Measurements from ENCODE around the gene RNF123. TPM values are rescaled to one million over a fixed set of nuclear protein-coding genes. Genes with fewer than 3 reads are reported as not detected.

Gene RNF123
- total RNA-seq, 4 donors from 2014 or later, result 23.4 to 36.2 (median 31.5) TPM

- no peaks in the 10 kb centered on the region for H3K27me3 ChIP-seq
- peaks cover 15 to 40% (median 32%) of the 10 kb centered on the region in 4 donors for H3K4me1 ChIP-seq
- 86% methylated on average over 1 of the region's 1 CpG for WGBS
- TF ChIP-seq EP300 (IDR thresholded peaks at IDR 0.05) (no peak), POLR2AphosphoS5 (IDR thresholded peaks at IDR 0.05) (no peak), CTCF (IDR thresholded peaks at IDR 0.05) (no peak), POLR2A (IDR thresholded peaks at IDR 0.05; ENCODE audit: low read depth) (no peak)
- H3K9me3 ChIP-seq, result no peaks in the 10 kb centered on the region
- intact Hi-C loops (cut with DNase I), result no loop called here
- no peak overlapping the region for H3K27ac ChIP-seq (replicated peaks in 1 of 4)
- no peak for DNase-seq (ENCODE audit: extremely low spot score)
- H3K4me3 ChIP-seq, result no peak overlapping the region
- no peaks in the 10 kb centered on the region for H3K36me3 ChIP-seq
Measured at GRCh38 chr3:49754536-49754935, 65.2 kb downstream of the RNF123 start.

- intact Hi-C loops (cut with DNase I), result no loop called here
- WGBS, result 64% methylated on average over 1 of the region's 1 CpG
- H3K9me3 ChIP-seq, result no peaks in the 10 kb centered on the region
- peaks cover 0 to 2% (median 0%) of the 10 kb centered on the region in 4 donors for H3K36me3 ChIP-seq
- no peak overlapping the region for H3K27ac ChIP-seq (replicated peaks in 1 of 4)
- H3K4me1 ChIP-seq, result peaks cover 22 to 49% (median 32%) of the 10 kb centered on the region in 4 donors
- H3K27me3 ChIP-seq, result no peaks in the 10 kb centered on the region
- H3K4me3 ChIP-seq, result no peak overlapping the region
- no peak for DNase-seq (ENCODE audit: extremely low spot score)
- no peak for TF ChIP-seq EP300 (IDR thresholded peaks at IDR 0.05)
- no peak for TF ChIP-seq POLR2A (IDR thresholded peaks at IDR 0.05; ENCODE audit: low read depth)
- no peak for TF ChIP-seq POLR2AphosphoS5 (IDR thresholded peaks at IDR 0.05)
- TF ChIP-seq CTCF (IDR thresholded peaks at IDR 0.05), result no peak
Measured at GRCh38 chr3:49756036-49756435, 66.7 kb downstream of the RNF123 start.

- 80% methylated on average over 2 of the region's 2 CpGs for WGBS
- Histone ChIP-seq H3K27ac (replicated peaks in 1 of 4) (no peak overlapping the region), H3K4me1 (peaks cover 22 to 49% (median 32%) of the 10 kb centered on the region in 4 donors), H3K36me3 (peaks cover 0 to 3% (median 0%) of the 10 kb centered on the region in 4 donors), H3K9me3 (no peaks in the 10 kb centered on the region), H3K4me3 (no peak overlapping the region), H3K27me3 (no peaks in the 10 kb centered on the region)
- TF ChIP-seq POLR2AphosphoS5 (IDR thresholded peaks at IDR 0.05), result no peak
- TF ChIP-seq EP300 (IDR thresholded peaks at IDR 0.05), result no peak
- no peak for TF ChIP-seq POLR2A (IDR thresholded peaks at IDR 0.05; ENCODE audit: low read depth)
- TF ChIP-seq CTCF (IDR thresholded peaks at IDR 0.05), result no peak
- no peak for DNase-seq (ENCODE audit: extremely low spot score)
- intact Hi-C loops (cut with DNase I), result no loop called here
Measured at GRCh38 chr3:49757197-49757596, 67.8 kb downstream of the RNF123 start.

- peaks cover 0 to 13% (median 3%) of the 10 kb centered on the region in 4 donors for H3K36me3 ChIP-seq
- peaks cover 12 to 42% (median 21%) of the 10 kb centered on the region in 4 donors for H3K4me1 ChIP-seq
- no peak overlapping the region for H3K27ac ChIP-seq (replicated peaks in 1 of 4)
- no peak for DNase-seq (ENCODE audit: extremely low spot score)
- intact Hi-C loops (cut with DNase I), result no loop called here
- TF ChIP-seq POLR2AphosphoS5 (IDR thresholded peaks at IDR 0.05), result no peak
- no peak for TF ChIP-seq CTCF (IDR thresholded peaks at IDR 0.05)
- TF ChIP-seq EP300 (IDR thresholded peaks at IDR 0.05), result no peak
- no peak for TF ChIP-seq POLR2A (IDR thresholded peaks at IDR 0.05; ENCODE audit: low read depth)
- H3K9me3 ChIP-seq, result no peaks in the 10 kb centered on the region
- H3K27me3 ChIP-seq, result no peaks in the 10 kb centered on the region
- WGBS, result 13% methylated on average over 1 of the region's 1 CpG
- no peak overlapping the region for H3K4me3 ChIP-seq
Measured at GRCh38 chr3:49759226-49759625, 69.9 kb downstream of the RNF123 start.

- Histone ChIP-seq H3K4me3 (no peak overlapping the region), H3K4me1 (peaks cover 0 to 25% (median 9%) of the 10 kb centered on the region in 4 donors), H3K9me3 (no peaks in the 10 kb centered on the region), H3K27ac (replicated peaks in 1 of 4) (no peak overlapping the region), H3K27me3 (no peaks in the 10 kb centered on the region), H3K36me3 (peaks cover 0 to 20% (median 3%) of the 10 kb centered on the region in 4 donors)
- no peak for TF ChIP-seq POLR2AphosphoS5 (IDR thresholded peaks at IDR 0.05)
- no peak for TF ChIP-seq POLR2A (IDR thresholded peaks at IDR 0.05; ENCODE audit: low read depth)
- TF ChIP-seq CTCF (IDR thresholded peaks at IDR 0.05), result no peak
- no peak for TF ChIP-seq EP300 (IDR thresholded peaks at IDR 0.05)
- intact Hi-C loops (cut with DNase I), result no loop called here
- 85% methylated on average over 3 of the region's 3 CpGs for WGBS
- DNase-seq (ENCODE audit: extremely low spot score), result no peak
Measured at GRCh38 chr3:49761661-49762060, 72.3 kb downstream of the RNF123 start.

Measured in esophagus muscularis mucosa (tissue), 4 donors.